ENCODE measurements around the gene OSTM1.
"Not testable (repeated sequence)": the region's sequence is repeated elsewhere in the genome, so short reads cannot be mapped to it uniquely, and the experiment has no call there.

OSTM1 gene

GRCh38 chr6:108016283-108016682 is 58.3 kb downstream of the OSTM1 start:
- not testable (repeated sequence) for DNase-seq

DNA sequence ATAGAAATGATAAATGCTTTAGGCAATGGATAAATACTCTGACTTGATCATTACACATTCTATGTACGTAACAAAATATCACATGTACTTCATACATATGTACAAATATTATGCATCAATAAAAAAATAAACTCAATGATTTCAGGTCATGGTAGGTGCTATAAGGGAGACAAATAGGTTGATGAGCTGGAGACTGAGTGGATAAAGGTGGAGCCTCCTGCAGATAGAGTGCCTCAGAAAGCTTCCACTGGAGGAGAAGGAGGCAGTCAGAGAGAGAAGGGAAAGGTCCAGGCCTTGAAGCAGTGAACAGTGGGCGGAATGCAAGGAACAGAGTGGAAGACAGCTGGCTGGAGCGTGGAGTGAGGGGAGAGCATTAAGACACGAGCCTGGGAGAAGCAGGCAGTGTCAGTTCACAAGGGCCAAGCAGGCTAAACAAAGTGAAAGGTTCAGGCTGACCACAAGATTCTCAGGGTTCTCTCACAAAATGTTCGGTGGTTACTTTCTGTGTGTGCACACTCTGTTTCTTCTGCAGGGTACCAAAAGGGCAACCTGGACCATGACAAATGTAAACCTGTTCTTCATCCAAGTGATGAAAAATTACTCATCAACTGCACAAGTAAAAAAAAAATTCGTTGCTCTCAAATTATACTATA is 60.6 kb downstream of the OSTM1 start:
- DNase-seq, result no peak

DNA sequence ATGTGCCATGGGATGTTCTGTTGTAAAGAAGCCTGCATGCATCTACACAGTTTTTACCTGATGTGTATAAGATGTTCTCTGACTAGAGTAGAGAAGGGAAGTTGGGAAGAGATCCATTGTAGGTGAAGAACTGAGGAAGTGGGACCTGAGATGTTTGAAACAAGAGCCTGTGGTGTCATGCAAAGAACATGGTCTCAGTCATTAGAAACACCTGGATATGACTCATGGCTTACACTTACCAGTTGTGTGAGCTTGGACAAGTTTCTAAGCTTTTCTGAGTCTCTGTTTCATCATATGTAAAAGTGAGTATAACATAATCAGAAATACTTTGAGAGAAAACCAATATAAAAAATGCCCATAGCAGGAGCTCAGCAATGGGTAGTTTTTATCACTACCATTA is 64.6 kb downstream of the OSTM1 start:
- no peak for DNase-seq

DNA sequence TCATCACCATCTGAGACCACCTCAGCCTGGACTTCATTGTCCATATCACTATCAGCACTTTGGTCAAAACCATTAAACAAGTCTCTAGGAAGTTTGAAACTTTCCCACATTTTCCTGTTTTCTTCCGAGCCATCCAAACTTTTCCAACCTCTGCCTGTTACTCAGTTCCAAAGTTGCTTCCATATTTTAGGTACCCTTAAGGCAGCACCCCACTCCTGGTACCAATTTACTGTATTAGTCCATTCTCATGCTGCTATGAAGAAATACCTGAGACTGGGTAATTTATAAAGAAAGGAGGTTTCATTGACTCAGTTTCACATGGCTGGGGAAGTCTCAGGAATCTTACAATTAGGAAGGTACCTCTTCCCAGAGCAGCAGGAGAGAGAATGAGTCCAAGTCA is 65.3 kb downstream of the OSTM1 start:
- DNase-seq, result not testable (repeated sequence)

DNA sequence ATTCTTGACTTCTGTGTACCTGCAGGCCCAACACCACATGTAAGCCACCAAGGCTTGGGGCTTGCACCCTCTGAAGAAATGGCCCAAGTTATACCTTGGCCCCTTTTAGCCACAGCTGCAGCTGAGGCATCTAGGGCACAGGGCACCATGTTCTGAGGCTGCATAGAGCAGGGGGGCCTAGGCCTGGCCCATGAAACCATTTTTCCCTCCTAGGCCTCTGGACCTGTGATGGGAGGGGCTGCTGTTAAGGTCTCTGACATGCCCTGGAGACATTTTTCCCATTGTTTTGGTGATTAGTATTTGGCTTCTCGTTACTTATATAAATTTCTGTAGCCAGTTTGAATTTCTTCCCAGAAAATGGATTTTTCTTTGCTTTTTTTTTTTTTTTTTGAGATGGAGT is 66.2 kb downstream of the OSTM1 start:
- DNase-seq, result no peak

DNA sequence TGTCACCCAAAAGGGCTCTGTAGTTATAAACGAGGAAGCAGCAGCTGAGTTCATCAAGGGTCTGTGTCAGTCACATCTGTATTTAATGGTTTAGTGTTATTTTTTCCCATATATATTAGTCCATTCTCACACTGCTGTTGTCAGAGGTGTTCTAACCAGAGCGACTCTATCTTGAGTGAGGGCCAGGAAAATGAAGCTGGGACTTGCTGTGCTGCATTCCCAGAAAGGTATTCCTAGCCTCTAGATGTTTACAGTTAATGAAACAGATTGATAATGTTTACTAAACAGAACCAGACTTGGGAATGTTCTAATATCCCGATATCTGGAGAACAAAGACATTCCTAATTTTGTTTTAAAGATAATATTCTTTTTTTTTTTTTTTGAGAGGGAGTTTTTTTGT is 68.6 kb downstream of the OSTM1 start:
- DNase-seq, result no peak

- no peak for DNase-seq
Measured at GRCh38 chr6:108004861-108005260, 69.7 kb downstream of the OSTM1 start.

DNA sequence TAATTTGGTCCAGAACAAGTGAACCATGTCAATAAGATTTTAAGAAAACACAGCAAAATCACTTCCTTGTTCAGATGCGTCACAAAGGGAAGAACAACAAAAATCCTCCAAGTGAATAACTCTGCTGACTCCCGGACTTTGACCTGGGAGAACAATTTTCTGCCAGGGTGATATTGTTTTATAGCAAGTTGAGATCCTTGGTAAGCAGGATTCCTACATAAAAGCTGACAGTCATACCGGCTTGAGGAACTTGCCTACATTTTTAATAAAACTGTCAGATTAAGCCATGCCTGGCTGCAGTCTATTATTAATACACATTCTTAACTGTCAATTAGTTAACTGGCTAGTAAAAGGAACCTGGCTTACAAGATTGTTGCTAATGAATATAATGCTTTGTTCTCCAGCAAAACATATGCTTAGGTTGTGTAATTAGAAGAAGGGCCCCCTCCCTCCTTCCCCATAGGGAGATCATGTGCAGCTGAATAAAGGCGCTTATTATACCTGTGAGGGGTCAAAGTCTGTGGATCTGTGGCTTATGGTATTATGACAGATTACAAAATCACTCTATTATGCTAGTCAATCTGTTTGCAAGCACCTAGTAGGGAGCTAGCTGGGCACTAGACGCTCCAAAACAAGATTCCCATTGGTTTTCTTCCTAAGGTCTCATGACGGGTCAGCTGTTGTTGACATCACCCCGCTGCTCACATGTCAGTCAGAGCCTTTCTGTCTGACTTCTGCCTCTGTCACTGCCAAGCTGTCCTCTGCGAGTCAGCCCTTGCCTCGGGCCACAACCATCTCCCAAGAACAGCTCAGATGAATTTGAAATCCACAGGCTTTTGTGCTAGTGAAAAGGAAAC is 71.9 kb downstream of the OSTM1 start:
- DNase-seq, result no peak

DNA sequence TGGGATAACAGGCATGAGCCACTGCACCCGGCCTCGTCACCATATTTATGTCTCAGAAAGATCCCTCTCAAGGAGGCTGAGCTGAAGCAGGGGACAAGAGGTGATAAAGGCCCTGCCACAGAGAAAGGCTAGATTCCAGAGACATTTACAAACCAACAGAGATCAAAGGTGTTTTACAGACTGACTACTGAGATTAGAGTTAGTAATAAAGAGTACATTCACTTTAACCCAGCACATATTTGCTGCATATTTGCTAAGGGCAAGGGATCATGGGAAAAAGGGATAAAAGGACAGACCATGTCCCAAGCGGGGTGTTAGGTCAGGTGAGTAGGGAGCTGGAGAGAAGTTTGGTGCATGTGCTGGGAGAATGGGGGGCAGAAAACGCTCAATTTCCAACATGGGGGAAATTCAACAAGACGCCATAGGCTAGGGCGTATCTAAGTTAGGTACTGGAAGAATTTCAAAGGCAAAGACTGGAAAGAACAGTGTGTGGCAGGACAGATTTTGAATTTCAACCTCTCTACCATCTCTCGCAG is 72.8 kb downstream of the OSTM1 start:
- no peak for DNase-seq

DNA sequence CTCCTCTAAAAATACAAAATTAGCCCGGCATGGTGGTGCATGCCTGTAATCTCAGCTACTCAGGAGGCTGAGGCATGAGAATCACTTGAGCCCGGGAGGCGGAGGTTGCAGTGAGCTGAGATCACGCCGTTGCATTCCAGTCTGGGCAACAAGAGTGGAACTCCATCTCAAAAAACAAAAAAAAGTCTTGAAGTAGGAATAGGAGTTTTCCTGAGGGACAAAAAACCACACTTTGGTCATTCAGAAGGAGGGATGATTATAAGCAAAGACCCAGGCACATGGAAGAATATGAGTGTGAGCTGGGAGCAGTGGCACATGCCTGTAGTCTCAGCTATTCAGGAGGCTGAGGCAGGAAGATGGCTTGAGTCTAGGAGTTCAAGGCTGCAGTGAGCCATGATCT is 74.3 kb downstream of the OSTM1 start:
- DNase-seq, result not testable (repeated sequence)

DNA sequence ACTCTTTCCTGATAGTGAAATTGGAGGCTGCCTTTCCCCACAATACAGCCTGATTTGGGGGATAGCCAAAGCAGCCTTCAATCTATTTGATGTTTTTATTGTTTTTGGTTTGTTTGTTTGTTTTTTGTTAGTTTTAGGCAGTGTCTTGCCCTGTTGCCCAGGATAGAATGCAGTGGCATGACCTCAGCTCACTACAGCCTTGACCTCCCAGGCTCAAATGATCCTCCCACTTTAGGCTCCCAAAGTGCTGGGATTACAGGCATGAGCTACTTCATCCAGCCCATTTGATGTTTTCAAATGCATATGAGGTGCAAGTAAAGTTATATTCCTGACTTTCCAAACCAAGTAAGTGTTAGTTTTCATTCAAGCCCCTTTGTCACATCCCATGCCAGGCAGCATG is 75.2 kb downstream of the OSTM1 start:
- DNase-seq, result no peak

DNA sequence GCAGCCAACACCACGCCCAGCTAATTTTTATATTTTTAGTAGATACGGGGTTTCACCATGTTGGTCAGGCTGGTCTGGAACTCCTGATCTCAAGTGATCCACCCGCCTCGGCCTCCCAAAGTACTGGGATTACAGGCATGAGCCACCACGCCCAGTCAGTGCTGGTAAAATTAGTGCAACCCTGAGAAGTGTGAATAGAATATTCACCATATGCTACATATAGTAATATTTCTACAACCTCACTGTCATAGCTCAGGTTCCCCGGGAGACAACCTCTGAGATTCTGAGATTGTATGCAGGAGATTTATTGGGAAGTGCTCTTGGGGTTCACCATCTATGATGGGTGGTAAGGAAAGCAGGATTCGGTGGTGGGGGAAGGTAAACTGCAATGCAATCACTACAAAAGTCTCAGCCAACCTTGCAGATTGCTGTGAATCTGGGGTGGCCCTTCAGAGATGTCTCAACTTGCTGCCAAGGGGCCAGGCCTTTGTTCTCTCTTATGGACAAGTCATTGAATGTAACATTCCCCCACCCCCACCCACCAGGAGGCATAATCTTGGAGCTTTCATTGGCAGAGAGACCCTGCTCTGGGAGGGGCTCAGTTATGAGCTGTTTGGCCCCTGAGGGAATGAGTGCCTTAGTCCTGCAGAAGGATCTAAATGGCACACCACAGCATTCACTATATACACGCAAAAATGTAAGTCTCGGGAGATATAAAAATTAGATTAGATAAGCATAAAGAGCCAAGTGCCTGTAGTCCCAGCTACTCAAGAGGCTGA is 82.6 kb downstream of the OSTM1 start:
- DNase-seq, result no peak
